HG02763 (cell line): ENCODE data around the gene NFIA.
A peak's percentile ranks its signal among the peaks of the same experiment; 100 is the strongest.

Experiments used
- ATAC-seq: cut with Tn5 transposase; IDR thresholded peaks from one replicate; pipeline ENCODE4 v1.9.1; 2021; ENCODE audit warnings: mild to moderate bottlenecking, moderate library complexity; ENCODE audit not compliant: unreplicated experiment

The NFIA gene

GRCh38 chr1:61287014-61287413 lies 204.7 kb downstream of the NFIA start:
- no peak for ATAC-seq

GRCh38 chr1:61287734-61288133 lies 205.4 kb downstream of the NFIA start:
- ATAC-seq: no peak

- no peak for ATAC-seq
Observed at GRCh38 chr1:61289232-61290098, 207.1 kb downstream of the NFIA start.

GRCh38 chr1:61290525-61290924 lies 208.2 kb downstream of the NFIA start:
- no peak for ATAC-seq

GRCh38 chr1:61293197-61293596 lies 210.8 kb downstream of the NFIA start:
- no peak for ATAC-seq

- ATAC-seq: no peak
Observed at GRCh38 chr1:61293986-61294504, 211.7 kb downstream of the NFIA start.

- no peak for ATAC-seq
Observed at GRCh38 chr1:61294930-61295329, 212.6 kb downstream of the NFIA start.

GRCh38 chr1:61295818-61296537 lies 213.6 kb downstream of the NFIA start:
- ATAC-seq: no peak

- no peak for ATAC-seq
Observed at GRCh38 chr1:61297887-61298286, 215.5 kb downstream of the NFIA start.

- ATAC-seq: no peak
Observed at GRCh38 chr1:61299463-61299862, 217.1 kb downstream of the NFIA start.

- no peak for ATAC-seq
Observed at GRCh38 chr1:61300899-61301298, 218.5 kb downstream of the NFIA start.

- ATAC-seq: no peak
Observed at GRCh38 chr1:61301824-61302657, 219.7 kb downstream of the NFIA start.

- ATAC-seq: no peak
Observed at GRCh38 chr1:61307422-61308142, 225.2 kb downstream of the NFIA start.

GRCh38 chr1:61310057-61310456 lies 227.7 kb downstream of the NFIA start:
- ATAC-seq: no peak

GRCh38 chr1:61310538-61310937 lies 228.2 kb downstream of the NFIA start:
- no peak for ATAC-seq

- ATAC-seq: no peak
Observed at GRCh38 chr1:61313906-61314422, 231.6 kb downstream of the NFIA start.

GRCh38 chr1:61315011-61315410 lies 232.7 kb downstream of the NFIA start:
- ATAC-seq: no peak

GRCh38 chr1:61316493-61316892 lies 234.1 kb downstream of the NFIA start:
- no peak for ATAC-seq

GRCh38 chr1:61318319-61319125 lies 236.2 kb downstream of the NFIA start:
- peak; percentile 98 for ATAC-seq
